Stimulated activated CD8-positive, alpha-beta memory T cell treated with anti-CD3 and anti-CD28 coated beads, Interleukin-4, amount 100 ng/mL, for 4 hours (primary cell): ENCODE data around the gene TSC22D4.

Source experiments
- DNase-seq, 2 donors: peaks; one replicate each; pipeline ENCODE4 v3.0.0-alpha.2; 2020; ENCODE audit warnings: low read depth in 2 of 2, low spot score in 1 of 2

The TSC22D4 gene

DNA sequence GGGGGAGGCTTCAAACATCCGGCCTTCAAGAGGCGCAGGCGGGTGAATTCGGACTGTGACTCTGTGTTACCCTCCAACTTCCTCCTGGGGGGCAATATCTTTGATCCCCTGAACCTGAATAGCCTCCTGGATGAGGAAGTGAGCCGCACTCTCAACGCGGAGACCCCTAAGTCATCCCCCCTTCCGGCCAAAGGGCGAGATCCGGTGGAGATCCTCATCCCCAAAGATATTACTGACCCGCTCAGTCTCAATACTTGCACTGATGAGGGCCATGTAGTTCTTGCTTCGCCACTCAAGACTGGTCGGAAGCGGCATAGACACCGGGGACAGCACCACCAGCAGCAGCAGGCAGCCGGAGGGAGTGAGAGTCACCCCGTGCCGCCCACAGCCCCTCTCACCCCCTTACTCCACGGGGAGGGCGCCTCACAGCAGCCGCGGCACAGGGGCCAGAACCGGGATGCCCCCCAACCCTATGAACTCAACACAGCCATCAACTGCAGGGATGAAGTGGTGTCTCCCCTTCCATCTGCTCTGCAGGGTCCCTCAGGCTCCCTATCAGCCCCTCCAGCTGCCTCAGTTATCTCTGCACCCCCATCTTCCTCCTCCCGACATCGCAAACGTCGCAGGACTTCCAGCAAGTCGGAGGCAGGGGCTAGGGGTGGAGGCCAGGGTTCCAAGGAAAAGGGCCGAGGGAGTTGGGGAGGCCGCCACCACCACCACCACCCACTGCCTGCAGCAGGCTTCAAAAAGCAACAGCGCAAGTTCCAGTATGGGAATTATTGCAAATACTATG lies 48.3 kb downstream of the TSC22D4 start:
- DNase-seq = no peak

DNA sequence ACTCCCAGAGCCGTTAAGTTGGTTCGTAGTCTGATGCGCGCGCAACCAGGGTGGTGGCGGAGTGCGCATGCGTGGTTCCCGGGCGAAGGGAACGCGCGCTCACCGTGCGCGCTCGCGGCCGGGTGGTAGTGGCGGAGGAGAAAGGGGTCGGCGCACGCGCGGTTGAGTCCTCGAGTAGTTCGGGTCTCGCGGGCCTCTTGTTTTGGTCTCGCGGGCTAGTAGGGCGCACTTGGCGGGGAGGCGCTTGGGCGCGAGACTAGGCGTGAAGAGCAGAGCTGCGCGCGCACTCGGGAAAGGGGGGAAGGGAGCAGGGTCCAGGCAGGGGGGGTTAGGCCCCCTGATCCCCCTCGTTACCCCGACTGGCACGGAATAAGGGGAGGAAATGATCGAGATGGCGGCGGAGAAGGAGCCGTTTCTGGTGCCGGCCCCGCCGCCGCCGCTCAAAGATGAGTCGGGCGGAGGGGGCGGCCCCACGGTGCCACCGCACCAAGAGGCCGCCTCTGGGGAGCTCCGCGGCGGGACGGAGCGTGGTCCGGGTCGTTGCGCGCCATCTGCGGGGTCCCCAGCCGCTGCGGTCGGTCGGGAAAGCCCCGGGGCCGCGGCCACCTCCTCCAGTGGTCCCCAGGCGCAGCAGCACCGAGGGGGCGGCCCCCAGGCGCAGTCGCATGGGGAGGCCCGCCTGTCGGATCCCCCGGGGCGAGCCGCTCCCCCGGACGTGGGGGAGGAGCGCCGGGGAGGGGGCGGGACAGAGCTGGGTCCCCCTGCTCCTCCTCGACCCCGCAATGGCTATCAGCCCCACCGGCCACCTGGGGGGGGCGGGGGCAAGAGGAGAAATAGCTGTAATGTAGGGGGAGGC lies 49.1 kb downstream of the TSC22D4 start, which contains the start of gene MEPCE:
Gene MEPCE (plus strand): TSS at position 195 of the 856 bp plus-strand sequence. CDS start 188 bp downstream, at position 383.
- DNase-seq = peak; percentile 92 to 97

DNA sequence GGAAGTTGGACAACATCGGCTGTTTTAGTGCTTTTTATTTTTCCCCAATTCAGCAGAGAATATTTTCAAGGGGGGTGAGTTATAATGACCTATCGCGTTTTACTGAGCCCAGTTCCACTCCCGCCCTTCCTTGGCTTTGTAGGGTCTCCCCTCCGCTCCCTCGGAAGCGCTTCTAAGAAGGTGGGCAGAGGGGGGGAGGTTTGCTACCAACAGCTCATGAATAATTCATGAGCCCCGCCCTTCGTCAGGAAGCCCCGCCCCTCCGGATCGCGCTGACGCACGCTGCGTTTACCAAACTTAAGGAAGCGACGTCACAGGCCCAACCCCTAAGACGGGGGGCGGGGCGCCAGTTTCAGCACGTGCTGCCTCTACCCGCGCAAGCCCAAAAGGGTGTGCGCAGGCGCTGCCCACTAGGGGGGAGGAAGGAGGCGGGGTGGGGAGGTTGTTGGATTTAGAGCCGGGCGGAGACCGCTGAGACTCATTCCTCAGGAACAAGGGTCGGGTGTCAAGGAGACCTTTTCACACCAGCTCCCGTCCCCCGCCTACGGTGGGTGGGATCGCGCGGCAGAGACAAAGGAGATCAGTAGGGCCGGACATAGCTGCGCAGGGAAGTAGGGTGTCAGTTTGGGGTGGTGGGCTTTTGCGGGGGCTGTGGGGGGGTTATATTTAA lies 49.9 kb downstream of the TSC22D4 start:
- DNase-seq = peak; percentile 100

DNA sequence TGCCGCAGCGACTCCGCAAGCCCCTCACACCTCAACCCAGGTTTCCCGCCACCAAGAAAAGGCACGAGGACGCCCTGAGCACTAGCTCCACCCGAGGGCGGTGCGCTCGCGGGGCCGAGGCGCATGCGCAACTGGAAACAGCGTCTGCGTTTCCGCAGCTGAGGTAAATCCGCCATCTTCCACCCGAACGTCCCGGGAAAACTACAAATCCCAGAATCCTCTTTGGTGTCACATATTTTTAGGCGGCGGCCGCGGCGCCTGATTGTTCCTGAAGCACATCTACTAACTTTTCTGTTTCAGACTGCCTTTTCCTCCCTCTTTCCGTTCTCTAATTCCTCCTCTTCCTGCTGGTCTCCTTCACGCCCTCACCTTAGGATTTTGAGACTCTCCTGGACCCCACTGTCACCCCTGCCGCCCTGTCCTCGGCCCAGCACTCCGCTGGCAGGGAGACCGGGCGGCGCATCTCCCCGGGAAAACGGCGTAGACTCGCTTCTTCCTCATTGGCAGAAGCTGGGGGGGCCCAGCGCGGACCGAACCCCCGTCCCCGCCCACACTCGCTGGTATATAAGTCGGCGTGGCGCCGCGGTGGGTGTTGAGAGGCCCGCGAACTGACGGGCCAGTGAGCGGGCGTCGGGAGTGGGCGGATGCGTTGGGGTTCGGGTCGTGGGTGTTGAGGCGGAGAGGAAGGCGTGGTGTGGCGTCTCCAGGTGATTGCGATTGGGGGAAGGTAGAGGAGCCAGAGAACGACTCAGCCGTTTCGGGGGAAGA lies 50.6 kb downstream of the TSC22D4 start, which contains the start of gene ZCWPW1:
Gene ZCWPW1 (minus strand): TSS at position 505 of the 768 bp plus-strand sequence. CDS start 8,054 bp downstream, outside the sequence.
- DNase-seq = peak; percentile 93 to 94

DNA sequence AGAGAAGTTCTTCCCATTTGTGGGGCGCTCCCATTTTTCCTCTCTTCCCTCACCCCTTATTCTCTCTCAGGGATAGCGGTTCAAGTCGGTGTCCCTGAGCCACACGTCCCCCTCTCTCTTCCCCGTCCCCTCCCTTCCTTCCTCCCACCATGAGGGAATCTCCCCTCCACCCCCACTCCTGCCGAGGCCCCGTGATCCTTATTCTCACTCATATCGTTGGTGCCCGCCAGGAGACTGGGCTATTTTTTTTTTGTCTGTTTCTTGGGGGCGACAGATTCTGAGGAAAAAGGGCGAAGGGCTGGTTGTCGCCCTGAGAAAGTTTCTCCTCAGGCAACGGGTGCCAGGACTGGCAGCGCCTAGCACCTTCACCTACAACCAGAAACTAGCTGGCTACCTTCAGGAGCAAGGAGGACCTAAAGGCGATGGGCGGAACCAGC lies 51.2 kb downstream of the TSC22D4 start:
- DNase-seq = no peak

DNA sequence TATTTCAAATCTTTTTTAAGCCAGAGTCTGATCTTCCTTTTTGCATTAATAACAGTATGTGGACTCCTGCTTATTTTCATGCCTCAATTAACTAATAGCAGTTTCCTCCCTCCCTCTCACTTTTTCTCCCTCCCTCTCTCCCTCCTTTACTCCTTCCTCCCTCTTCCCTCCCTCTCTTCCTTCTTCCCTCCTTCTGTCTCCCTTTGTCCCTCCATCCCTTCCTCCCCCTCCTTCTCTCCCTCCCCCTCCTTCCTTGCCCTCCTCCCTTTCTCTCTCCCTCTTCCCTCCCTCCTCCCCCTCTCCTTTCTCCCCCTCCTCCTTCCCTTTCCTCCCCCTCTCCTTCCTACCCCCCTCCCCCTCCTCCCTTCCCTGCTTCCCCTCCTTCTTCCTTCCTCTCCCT lies 52.5 kb downstream of the TSC22D4 start:
- no peak for DNase-seq

DNA sequence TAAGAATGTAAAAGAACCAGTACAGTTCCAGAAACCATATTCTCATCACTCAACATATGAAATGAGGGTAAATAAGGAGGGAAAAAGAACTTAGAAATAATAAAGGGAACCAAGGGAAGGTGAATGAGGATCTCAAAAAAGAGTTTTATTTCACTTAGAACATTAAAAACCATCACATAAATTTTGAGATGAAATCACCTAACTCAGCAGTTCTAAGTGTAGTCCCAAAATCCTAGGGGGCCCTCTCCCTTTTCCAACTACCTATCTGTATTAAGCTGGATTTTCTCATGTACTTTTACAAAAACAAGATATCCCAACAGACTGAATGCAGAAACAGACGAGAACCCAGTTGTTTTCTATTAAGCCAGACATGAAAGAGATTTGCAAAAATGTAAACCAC lies 53.7 kb downstream of the TSC22D4 start:
- no peak for DNase-seq

DNA sequence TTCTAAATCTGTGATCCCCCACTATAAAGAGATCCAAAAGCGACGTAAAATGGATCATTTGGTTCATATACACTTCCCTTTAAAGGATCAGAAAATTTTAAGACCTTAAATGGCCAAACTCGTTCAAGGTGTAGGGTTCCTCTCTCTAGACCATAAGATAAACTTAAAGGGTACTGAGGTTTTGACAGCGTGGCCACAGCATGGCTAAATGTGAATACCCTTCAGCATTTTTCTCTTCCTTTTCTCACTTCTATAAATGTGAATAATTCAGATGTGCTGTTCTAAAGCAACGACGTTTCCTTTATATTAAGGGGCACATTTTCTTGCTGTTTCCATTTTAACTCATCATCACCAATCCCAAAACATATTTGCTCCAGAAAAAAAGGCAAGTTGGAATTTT lies 55.7 kb downstream of the TSC22D4 start:
- DNase-seq = no peak

DNA sequence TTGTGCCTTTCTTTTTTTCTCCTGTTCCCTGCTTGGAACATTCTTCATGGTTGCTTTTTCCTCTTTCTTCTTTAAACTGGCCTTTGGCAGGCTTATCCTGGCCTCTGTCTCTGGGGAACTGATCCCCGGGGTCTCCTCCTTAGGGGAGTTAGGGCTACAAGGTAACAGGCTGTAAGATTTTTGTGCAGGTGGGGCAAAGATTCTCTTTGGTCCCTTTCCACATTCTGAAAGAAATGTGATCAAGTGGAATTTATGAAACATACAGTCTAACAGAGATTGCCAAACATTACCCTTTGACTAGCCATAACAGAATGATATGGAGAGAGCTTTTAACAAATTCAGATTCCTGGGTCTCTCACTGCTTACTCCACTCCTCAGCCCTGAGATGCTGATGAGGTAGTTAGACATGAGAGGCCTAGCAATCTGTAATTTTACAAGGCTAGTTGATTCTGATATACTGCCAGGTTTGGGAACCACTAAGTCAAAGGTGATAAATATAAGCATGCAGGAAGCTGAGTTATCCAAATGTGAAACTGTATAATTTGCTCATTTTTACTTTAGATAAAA lies 59.3 kb downstream of the TSC22D4 start:
- no peak for DNase-seq

DNA sequence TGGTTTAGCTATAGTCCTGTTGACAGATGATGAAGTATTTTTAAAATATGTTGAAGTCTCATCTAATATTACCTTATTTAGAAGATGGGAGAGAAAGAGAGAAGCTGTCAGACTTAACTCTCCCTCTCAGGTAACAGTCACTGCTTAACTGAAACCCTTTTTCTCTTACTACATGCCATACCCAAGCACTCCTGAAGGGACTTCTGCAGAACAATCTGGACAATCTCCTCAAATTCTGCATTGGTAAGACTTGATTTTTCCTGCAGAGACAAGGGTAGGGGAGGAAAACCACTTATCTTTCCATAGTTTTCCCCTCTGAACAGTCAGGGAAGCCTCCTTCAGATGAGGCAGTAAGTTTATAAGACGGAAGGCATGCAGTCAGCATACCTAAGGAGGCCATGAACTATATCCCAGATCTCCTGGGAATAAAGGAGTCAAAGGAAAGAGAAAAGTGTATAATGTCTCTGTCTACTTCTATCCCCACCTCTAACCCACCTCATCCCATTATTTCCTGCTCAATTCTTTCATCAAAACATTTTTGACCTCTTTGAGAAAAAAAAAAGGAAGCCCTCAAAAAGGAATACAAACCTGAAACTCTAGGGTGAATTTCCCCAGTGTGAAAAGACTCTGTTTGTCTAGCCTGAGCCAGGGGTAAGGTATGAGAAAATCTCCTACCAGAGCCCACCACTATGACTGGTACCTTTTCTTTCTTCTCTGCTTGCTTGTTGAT lies 59.9 kb downstream of the TSC22D4 start:
- DNase-seq = no peak
